GM21717 (cell line): ENCODE data around the gene GAPVD1.

Experiments
- ATAC-seq: cut with Tn5 transposase; IDR thresholded peaks from one replicate; pipeline ENCODE4 v1.9.1; 2021; ENCODE audit warnings: mild to moderate bottlenecking, moderate library complexity; ENCODE audit not compliant: unreplicated experiment

GAPVD1 gene

GRCh38 chr9:125400725-125401716 is 139.4 kb downstream of the GAPVD1 start:
- ATAC-seq, result no peak

GRCh38 chr9:125404733-125405132 is 143.1 kb downstream of the GAPVD1 start:
- no peak for ATAC-seq

GRCh38 chr9:125405938-125406809 is 144.5 kb downstream of the GAPVD1 start:
- no peak for ATAC-seq

- ATAC-seq, result no peak
Measured at GRCh38 chr9:125406810-125407087, 145.1 kb downstream of the GAPVD1 start.

GRCh38 chr9:125407432-125407973 is 145.9 kb downstream of the GAPVD1 start:
- ATAC-seq, result no peak

- no peak for ATAC-seq
Measured at GRCh38 chr9:125407974-125408900, 146.6 kb downstream of the GAPVD1 start.

GRCh38 chr9:125409217-125409636 is 147.6 kb downstream of the GAPVD1 start:
- ATAC-seq, result no peak

- no peak for ATAC-seq
Measured at GRCh38 chr9:125409637-125410521, 148.3 kb downstream of the GAPVD1 start.

- no peak for ATAC-seq
Measured at GRCh38 chr9:125410522-125410894, 148.9 kb downstream of the GAPVD1 start.

GRCh38 chr9:125411171-125411756 is 149.6 kb downstream of the GAPVD1 start:
- ATAC-seq, result no peak

GRCh38 chr9:125412166-125412565 is 150.5 kb downstream of the GAPVD1 start:
- ATAC-seq, result no peak

GRCh38 chr9:125413579-125413978 is 152.0 kb downstream of the GAPVD1 start:
- ATAC-seq, result no peak

- ATAC-seq, result no peak
Measured at GRCh38 chr9:125415583-125416460, 154.2 kb downstream of the GAPVD1 start.

GRCh38 chr9:125416517-125416916 is 154.9 kb downstream of the GAPVD1 start:
- no peak for ATAC-seq
